Mononuclear cell (primary cell): ENCODE data around the gene NAP1L4. TPM values are rescaled to one million over a fixed set of nuclear protein-coding genes. Genes with fewer than 3 reads are reported as not detected.
"Not testable (repeated sequence)": the region's sequence is repeated elsewhere in the genome, so short reads cannot be mapped to it uniquely, and the experiment has no call there.

Source experiments
- H3K27me3 ChIP-seq: 2 replicates; pipeline ENCODE4 v1.6.0; 2011; ENCODE audit warnings: low read length, control low read depth; ENCODE audit not compliant: insufficient read depth
- H3K4me1 ChIP-seq: 2 replicates; pipeline ENCODE4 v1.5.1; 2011; ENCODE audit warnings: mild to moderate bottlenecking, low read length, control low read depth; ENCODE audit not compliant: insufficient read depth
- H3K4me3 ChIP-seq: 2 replicates; pipeline ENCODE4 v1.5.1; 2011; ENCODE audit warnings: mild to moderate bottlenecking, low read length, moderate library complexity
- H3K9me3 ChIP-seq: 2 replicates; pipeline ENCODE4 v1.5.1; 2011; ENCODE audit warnings: low read depth, mild to moderate bottlenecking, control low read depth, low read length
- total RNA-seq: library from RNA; depleted of rRNA; stranded (reverse); fragments of >200 nt; gene quantifications from one replicate; pipeline ENCODE4 v1.2.3, GENCODE V29; 2012

NAP1L4 gene
- total RNA-seq, 1 donor, result 272 TPM

DNA sequence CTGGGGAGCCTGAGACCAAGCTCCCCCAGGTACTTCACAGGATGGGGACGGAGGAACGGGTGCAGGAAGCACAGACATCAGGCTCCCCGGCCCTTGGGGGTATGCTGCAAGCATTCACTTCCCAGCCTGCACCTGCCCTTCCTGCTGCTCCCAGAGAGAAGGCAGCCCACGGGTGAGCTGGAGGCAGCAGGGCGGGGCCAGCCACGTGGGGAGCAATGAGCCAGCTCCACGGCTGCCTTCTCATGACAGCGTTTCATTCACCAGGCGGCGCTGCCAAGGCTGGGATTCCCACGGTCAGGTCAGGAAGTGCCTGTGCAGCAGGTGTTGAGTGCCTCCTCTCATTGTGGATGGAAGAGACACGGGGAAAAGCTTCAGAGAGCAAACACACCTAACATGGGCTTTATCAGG is 48.4 kb downstream of the NAP1L4 start:
- Histone ChIP-seq H3K4me3 (no peak overlapping the region), H3K4me1 (peaks cover 32% of the 10 kb centered on the region), H3K27me3 (no peaks in the 10 kb centered on the region), H3K9me3 (peaks cover under 1% of the 10 kb centered on the region)

- no peak overlapping the region for H3K4me3 ChIP-seq
- peaks cover 32% of the 10 kb centered on the region for H3K4me1 ChIP-seq
- H3K27me3 ChIP-seq, result no peaks in the 10 kb centered on the region
- H3K9me3 ChIP-seq, result peaks cover 7% of the 10 kb centered on the region
Observed at GRCh38 chr11:2942872-2943710, 49.0 kb downstream of the NAP1L4 start.

GRCh38 chr11:2942447-2942846 is 49.7 kb downstream of the NAP1L4 start:
- no peaks in the 10 kb centered on the region for H3K27me3 ChIP-seq
- no peak overlapping the region for H3K4me3 ChIP-seq
- peaks cover 13% of the 10 kb centered on the region for H3K9me3 ChIP-seq
- peaks cover 32% of the 10 kb centered on the region for H3K4me1 ChIP-seq

- Histone ChIP-seq H3K9me3 (peaks cover 13% of the 10 kb centered on the region), H3K4me3 (no peak overlapping the region), H3K4me1 (peaks cover 31% of the 10 kb centered on the region), H3K27me3 (no peaks in the 10 kb centered on the region)
Observed at GRCh38 chr11:2940921-2941821, 51.0 kb downstream of the NAP1L4 start.

DNA sequence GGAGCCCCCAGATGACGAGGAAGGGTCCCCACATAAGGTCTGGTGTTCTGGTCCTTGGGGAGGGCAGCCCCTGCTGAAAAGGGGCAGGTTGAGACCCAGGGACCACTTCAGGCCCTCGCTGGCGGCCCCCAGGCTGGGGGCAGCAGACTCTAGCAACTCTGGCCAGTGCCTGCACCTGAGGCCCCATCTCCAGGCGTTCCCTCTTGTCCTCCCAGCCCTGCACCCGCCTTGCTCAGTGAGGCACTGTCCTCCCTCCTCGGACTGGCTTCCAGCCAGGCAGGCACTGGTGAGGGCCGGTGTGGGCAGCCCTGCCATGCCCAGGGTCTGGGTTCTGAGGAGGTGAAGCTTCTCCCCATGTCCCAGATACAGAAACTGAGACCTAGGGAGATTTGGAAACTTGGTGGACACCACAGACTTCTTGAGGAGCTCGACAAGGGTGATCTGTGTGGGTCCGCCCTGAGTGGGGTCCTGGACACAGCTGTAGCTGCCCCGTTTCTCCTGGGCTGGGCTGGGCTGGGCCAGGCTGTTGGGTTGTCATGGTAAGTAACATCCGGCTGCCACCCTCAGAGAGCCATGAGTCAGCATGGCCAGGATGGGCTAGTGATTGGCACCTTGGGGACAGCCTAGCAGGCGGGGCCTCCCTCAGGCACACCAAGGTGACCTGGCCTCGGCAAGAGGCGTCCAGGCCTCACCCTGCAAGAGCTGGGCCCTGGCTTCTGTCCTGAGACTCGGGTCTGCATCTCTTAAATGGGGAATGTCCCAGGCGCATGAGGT is 51.8 kb downstream of the NAP1L4 start:
- Histone ChIP-seq H3K27me3 (no peaks in the 10 kb centered on the region), H3K4me1 (peaks cover 23% of the 10 kb centered on the region), H3K4me3 (no peak overlapping the region), H3K9me3 (peaks cover 13% of the 10 kb centered on the region)

DNA sequence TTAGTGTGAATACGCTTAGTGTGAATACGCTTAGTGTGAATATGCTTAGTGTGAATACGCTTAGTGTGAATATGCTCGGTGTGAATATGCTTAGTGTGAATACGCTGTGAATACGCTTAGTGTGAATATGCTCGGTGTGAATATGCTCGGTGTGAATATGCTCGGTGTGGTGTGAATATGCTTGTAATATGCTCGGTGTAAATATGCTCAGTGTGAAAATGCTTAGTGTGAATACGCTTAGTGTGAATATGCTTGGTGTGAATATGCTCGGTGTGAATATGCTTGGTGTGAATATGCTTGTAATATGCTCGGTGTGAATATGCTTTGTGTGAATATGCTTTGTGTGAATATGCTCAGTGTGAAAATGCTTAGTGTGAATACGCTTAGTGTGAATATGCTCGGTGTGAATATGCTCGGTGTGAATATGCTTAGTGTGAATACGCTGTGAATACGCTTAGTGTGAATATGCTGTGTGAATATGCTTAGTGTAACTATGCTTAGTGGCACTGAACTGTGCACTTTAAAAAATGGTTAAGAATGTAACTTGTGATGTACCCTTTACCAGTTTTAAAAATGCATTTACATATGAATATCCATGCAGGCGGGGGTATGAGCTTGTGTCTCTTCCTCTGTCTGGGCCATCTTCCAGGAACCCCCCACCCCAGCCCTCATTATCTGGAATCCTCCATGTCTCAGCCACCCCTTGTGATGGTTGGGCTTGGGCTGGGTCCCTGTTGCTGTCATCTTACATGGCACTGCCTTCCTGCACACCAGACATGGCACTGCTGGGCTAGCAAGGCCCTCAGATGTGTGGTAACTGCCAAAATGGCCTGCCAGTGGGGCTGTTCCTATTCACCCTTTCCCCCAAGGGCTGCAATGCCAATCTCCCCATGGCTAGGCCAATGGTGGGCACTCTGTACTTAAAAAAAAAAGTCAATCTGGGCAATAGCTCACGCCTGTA is 53.4 kb downstream of the NAP1L4 start:
- Histone ChIP-seq H3K9me3 (peaks cover 13% of the 10 kb centered on the region), H3K4me1 (peaks cover 18% of the 10 kb centered on the region)
- H3K4me3 ChIP-seq, H3K27me3 ChIP-seq: not testable (repeated sequence)

- not testable (repeated sequence) for H3K4me3 ChIP-seq, H3K27me3 ChIP-seq
- H3K9me3 ChIP-seq, result peaks cover 13% of the 10 kb centered on the region
- peaks cover 27% of the 10 kb centered on the region for H3K4me1 ChIP-seq
Observed at GRCh38 chr11:2937641-2938457, 54.3 kb downstream of the NAP1L4 start.

GRCh38 chr11:2934611-2935239 is 57.4 kb downstream of the NAP1L4 start:
- peaks cover 5% of the 10 kb centered on the region for H3K27me3 ChIP-seq
- H3K4me3 ChIP-seq, result no peak overlapping the region
- H3K4me1 ChIP-seq, result peaks cover 30% of the 10 kb centered on the region
- peaks cover 13% of the 10 kb centered on the region for H3K9me3 ChIP-seq

DNA sequence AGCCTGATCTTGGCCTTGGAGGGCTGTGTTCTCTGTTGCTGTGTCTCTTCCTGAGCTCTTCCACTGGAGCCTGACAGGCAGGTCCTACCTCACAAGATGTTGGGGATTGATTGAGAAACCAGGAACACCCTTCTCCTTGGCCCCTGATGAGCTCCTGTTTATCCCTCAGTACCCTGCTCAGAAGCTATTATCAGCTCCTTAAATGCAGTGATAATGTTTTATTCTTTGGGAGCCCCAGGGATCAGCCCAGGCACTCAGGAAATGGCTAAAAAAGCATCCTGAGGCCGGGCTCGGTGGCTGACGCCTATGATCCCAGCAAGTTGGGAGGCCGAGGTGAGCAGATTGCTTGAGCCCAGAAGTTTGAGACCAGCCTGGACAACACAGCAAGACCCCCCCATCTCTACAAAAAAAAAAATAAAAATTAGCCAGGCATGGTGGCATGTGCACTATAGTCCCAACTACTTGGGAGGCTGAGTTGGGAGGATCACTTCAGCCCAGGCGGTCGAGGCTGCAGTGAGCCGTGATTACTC is 58.0 kb downstream of the NAP1L4 start:
- H3K4me3 ChIP-seq, result no peak overlapping the region
- H3K4me1 ChIP-seq, result peaks cover 34% of the 10 kb centered on the region
- H3K27me3 ChIP-seq, result peaks cover 6% of the 10 kb centered on the region
- peaks cover 13% of the 10 kb centered on the region for H3K9me3 ChIP-seq

GRCh38 chr11:2933375-2934020 is 58.6 kb downstream of the NAP1L4 start:
- Histone ChIP-seq H3K9me3 (peaks cover 10% of the 10 kb centered on the region), H3K4me1 (peaks cover 40% of the 10 kb centered on the region), H3K27me3 (peaks cover 8% of the 10 kb centered on the region), H3K4me3 (no peak overlapping the region)

GRCh38 chr11:2932850-2933251 is 59.3 kb downstream of the NAP1L4 start:
- peaks cover 46% of the 10 kb centered on the region for H3K4me1 ChIP-seq
- H3K9me3 ChIP-seq, result peaks cover 4% of the 10 kb centered on the region
- H3K4me3 ChIP-seq, result no peak overlapping the region
- peaks cover 14% of the 10 kb centered on the region for H3K27me3 ChIP-seq
